DMS 273 treated with DMSO at 0.1 percent for 48 hours (cell line): Measurements from ENCODE around the gene HAVCR2.
A peak's percentile ranks its signal among the peaks of the same experiment; 100 is the strongest.

ENCODE experiments used
- DNase-seq: peaks from one replicate; lab custom pipeline; 2025; lab: John Stamatoyannopoulos, UW

Gene HAVCR2

GRCh38 chr5:157108976-157109375 lies at the start of gene HAVCR2:
Gene HAVCR2, minus strand, starts transcription at chr5:157109044. Its CDS starts 61 bp downstream, at chr5:157108983.
- no peak for DNase-seq

- DNase-seq: no peak
These were observed 48.5 kb upstream of the HAVCR2 start for GRCh38 chr5:157157293-157157891.

DNA sequence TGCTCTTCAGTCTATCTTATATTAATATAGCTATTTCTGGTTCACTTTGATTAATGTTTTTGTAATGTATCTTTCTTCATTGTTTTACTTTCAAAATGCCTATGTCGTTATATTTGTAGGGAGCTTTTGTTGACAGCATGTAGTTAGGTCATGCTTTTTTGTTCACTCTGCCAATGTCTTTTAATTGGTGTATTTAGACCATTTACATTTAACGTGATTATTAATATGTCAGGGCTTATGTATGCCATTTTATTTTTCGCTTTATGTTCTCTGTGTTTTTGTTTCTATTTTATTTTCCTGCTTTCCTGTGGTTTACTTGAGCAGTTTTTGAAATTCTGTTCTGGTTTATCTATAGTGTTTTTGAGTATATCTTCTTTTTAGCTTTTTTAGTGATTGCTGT lies 46.5 kb upstream of the HAVCR2 start:
- DNase-seq: no peak

GRCh38 chr5:157150995-157151394 lies 42.2 kb upstream of the HAVCR2 start:
- DNase-seq: no peak

DNA sequence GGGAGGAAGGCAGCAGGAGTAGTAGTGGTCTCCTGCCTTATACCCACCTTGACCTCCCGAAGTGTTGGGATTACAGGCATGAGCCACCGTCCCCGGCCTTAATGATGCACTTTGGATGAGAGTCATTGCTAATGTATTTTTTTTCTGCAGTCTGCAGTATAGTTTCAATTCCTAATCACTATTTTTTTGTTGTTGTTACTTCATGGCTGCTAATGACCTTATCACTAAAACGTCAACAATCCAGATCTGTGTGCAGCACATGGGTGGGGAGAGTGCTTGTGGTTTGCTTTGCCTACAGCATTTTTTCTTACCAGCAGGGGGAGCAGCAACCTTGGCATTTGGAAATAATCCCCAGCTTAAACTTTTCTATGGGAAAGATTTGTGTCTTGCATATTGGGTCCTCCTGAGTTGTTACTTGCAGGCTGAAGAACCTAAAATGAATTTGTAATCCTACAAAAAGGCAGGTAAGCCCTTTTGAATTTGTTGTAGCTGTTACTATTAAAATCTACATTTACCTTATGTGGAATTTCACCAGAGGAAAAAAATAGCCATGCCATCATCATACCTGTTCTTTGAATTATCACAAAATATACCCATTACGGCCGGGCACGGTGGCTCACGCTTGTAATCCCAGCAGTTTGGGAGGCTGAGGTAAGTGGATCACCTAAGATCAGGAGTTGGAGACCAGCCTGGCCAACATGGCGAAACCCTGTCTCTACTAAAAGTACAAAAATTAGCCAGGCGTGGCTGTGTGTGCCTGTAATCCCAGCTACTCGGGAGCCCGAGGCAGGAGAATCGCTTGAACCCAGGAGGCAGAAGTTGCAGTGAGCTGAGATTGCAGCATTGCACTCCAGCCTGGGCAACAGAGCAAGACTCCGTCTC lies 40.1 kb upstream of the HAVCR2 start:
- DNase-seq: no peak

DNA sequence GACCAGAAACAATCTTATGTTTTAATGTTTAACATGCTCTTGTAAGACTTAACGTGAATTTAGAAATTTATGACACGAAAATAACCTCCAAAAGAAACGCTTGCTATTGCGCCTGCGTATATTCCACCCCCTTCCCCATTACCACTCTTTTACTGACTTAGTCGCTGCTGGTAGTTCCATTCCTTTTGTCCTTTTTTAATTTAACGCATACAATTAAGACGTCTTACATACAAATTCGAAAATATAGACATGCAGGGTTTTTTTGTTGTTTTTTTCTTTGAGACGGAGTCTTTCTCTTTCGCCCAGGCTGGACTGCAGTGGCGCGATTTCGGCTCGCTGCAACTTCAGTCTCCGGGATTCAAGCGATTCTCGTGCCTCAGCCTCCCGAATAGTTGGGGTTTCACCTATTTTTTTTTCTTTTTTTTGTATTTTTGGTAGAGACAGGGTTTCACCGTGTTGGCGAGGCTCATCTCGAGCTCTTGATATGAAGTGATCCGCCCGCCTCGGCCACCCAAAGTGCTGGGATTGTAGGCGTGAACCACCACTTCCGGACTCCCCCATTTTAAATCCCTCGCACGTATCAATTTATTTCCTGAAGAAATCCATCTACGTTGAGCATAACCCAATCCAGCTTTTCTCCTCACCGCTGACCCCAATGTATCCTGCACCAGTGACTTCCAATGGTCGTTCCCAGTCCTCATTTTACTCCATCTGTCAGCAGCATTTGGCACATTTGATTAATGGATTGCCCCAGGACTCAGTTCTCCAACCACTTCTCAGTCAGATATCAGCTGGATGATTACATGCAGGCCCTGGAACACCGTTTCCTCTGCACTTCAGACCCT lies 34.5 kb upstream of the HAVCR2 start:
- peak; percentile 87 for DNase-seq

GRCh38 chr5:157142317-157143126 lies 33.7 kb upstream of the HAVCR2 start, which contains the start of gene MED7:
Gene MED7, minus strand, starts transcription at chr5:157142865. Its CDS starts 3,434 bp downstream, at chr5:157139431.
- DNase-seq: peak; percentile 98

GRCh38 chr5:157137691-157138090 lies 28.8 kb upstream of the HAVCR2 start:
- no peak for DNase-seq

GRCh38 chr5:157132281-157132612 lies 23.4 kb upstream of the HAVCR2 start:
- no peak for DNase-seq

GRCh38 chr5:157130925-157131324 lies 22.1 kb upstream of the HAVCR2 start:
- no peak for DNase-seq

DNA sequence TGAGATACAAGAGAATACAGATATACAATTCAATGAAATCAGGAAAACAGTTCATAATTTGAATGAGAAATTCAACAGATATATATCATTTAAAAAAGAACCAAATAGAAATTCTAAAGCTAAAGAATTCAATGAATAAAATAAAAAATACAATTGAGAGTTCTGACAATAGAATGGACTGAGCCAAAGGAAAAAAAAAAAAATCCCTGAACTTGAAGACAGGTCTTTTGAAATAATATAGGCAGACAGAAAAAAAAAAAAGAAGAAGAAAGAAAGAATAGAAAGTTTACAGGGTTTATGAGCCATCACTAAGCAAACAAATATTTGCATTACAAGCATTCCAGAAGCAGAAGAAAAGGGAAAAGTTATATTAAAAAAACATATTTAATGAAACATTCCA lies 12.9 kb upstream of the HAVCR2 start:
- no peak for DNase-seq

- no peak for DNase-seq
These were observed 11.3 kb upstream of the HAVCR2 start for GRCh38 chr5:157120102-157120501.

DNA sequence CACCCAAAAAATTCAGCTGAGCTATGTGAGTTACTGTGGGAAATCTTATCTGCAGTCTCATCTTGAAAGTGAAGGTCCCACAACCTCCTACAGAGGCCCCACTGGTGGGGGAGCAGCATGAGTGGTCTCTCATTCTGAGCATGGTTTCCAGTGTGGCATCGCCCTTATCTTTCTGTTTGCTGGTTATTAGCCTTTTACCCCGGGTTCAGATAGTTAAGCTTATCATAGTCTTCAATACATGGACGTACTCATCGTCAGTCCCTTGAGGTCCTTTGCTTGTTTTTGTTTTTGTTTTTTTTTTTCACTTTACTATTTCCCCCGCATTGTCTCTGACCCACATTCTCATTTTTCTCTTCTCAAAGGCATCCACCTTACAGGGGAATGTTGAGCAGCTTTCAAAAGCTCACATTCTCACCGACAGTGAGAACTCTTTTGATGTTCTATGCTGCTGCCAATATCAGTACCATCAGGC lies 7.7 kb upstream of the HAVCR2 start:
- no peak for DNase-seq

DNA sequence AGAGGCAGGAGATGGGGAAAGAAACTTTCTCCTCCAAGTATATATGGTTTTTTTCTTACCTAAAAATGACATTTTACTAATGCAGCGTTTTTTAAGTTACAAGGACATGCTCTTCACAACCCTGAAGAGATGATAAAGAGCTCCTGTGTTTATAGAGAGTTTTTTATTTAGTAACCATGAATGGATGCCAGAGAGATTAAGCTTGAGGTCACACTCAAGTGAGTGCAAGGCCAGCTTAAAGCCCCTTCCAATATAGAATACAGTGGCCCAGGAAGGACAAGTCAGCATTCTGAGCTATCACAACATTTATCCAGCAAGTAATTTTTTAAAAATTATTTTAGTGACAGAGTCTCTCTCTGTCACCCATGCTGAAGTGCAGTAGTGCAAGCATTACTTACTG lies 6.7 kb upstream of the HAVCR2 start:
- DNase-seq: no peak

GRCh38 chr5:157115012-157115411 lies 6.2 kb upstream of the HAVCR2 start:
- DNase-seq: no peak

- no peak for DNase-seq
These were observed 4.2 kb upstream of the HAVCR2 start for GRCh38 chr5:157113002-157113401.

DNA sequence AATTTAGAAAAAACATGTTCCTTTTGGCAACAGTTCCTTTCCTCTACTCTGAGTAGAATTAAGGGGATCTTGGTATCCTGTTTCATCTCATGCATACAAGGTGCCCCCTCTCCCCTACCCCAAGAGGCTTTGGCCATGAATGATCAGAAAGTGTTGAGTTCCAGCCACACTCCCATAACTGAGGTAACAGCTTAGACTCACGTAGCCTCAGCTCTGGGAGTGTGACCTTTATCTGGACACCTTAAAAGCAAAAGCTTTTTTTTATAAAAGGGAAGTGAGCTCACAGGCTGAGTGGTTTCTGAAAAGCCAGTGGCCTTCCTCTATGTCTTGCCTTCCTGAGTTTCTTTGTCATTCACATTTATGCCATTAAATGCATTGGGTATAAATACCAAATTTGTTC lies 900 bp upstream of the HAVCR2 start:
- DNase-seq: no peak

DNA sequence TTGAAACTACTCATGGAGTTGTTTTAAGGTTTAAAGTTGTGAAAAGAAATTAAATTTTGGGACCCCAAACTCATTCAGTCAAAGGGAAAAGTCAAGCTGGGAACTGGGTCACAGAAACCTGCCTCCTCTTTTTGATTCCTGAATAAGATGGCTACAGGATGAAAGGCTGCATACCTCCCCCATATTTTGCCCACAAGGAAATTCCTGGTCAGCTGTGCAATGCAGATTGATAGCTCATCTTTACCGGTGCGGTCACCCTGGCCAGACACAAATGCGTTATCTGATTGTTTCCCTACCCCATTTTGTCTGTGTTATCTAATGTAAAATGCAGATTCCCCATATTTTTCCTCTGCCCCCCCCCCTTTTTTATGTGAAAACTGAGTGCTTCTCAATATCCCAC lies 1.3 kb downstream of the HAVCR2 start:
- DNase-seq: no peak

DNA sequence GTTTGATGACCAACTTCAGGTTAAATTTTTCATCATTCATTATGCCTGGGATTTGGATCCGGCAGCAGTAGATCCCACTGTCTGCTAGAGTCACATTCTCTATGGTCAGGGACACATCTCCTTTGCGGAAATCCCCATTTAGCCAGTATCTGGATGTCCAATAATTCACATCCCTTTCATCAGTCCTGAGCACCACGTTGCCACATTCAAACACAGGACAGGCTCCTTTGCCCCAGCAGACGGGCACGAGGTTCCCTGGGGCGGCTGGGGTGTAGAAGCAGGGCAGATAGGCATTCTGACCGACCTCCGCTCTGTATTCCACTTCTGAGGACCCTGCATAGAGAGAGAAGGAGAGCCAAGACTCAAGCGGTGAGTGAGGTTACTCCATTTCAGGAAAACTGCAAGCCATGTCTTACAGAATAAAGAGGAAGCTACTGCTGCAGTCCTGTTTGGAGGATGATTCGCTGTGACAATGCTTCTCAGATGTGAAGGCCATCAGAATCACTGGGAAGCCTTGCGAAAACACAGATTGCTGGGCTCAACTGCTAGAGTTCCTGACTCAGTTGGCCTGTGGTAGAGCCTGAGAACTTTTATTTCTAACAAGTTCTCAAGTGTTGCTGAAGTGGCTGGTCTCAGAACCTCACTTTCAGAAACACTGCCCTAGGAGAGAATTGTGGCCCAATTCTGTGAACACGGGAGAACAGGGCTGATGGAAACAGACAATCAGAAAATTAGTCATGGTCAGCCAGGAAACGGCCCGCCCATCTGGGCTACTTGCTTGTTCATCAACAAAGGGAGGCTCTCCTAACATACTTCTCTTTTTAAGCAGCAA lies 2.0 kb downstream of the HAVCR2 start:
- DNase-seq: no peak

DNA sequence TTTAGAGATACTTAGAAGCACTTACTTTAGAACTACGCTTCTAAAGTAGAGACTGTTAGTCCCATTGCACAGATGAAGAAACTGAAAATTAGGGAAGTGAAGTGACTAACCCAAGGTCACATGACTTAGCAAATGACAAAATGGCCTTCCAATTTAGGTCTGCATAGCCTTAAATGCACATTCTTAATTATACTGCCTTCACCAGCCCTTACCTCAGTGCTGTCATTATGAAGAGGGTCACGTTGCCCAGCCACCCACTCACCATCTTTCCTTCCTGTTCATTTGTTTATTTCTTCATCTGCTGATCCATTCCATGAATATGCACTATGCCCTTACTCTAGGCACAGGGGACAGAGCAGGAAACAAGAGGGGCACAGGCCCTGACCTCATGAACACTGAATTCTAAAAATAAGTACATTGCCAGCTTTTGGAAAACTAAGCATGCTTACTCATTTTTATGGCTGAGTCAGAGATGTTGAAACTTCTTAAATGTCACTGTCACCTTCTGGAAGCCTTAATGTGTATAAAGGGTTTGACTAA lies 8.6 kb downstream of the HAVCR2 start:
- no peak for DNase-seq
